GM19438 (cell line): Measurements from ENCODE around the gene SCAANT1.
A peak's percentile ranks its signal among the peaks of the same experiment; 100 is the strongest.

Source experiments
- ATAC-seq: cut with Tn5 transposase; IDR thresholded peaks from one replicate; pipeline ENCODE4 v1.9.1; 2021; ENCODE audit warnings: low read depth; ENCODE audit not compliant: unreplicated experiment

The SCAANT1 gene

GRCh38 chr3:63911873-63912767, at the start of gene SCAANT1:
Gene SCAANT1, minus strand, starts transcription at chr3:63912383.
- ATAC-seq: peak; percentile 75

GRCh38 chr3:63961891-63962290, 49.7 kb upstream of the SCAANT1 start:
- peak; percentile 80 for ATAC-seq

- ATAC-seq: no peak
Observed at GRCh38 chr3:63960048-63960711, 48.0 kb upstream of the SCAANT1 start.

GRCh38 chr3:63959146-63959545, 47.0 kb upstream of the SCAANT1 start:
- no peak for ATAC-seq

- no peak for ATAC-seq
Observed at GRCh38 chr3:63955830-63956545, 43.8 kb upstream of the SCAANT1 start.

- ATAC-seq: no peak
Observed at GRCh38 chr3:63955036-63955650, 43.0 kb upstream of the SCAANT1 start.

- ATAC-seq: no peak
Observed at GRCh38 chr3:63954182-63954581, 42.0 kb upstream of the SCAANT1 start.

DNA sequence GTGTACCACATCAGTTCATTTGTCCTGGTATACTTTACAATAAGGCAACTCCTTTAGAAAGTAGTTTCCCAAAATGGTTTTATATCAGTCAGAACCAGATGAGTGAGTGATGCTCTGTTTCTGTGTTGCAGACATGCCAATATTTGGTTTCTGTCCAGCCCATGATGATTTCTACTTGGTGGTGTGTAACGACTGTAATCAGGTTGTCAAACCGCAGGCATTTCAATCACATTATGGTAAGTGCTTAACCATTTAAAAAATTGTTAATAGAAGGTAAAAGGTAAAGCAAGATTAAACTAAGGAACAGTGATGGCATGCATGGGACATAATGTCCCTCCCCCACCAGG, 40.0 kb upstream of the SCAANT1 start:
- ATAC-seq: no peak

- peak; percentile 37 for ATAC-seq
Observed at GRCh38 chr3:63951492-63952247, 39.5 kb upstream of the SCAANT1 start.

DNA sequence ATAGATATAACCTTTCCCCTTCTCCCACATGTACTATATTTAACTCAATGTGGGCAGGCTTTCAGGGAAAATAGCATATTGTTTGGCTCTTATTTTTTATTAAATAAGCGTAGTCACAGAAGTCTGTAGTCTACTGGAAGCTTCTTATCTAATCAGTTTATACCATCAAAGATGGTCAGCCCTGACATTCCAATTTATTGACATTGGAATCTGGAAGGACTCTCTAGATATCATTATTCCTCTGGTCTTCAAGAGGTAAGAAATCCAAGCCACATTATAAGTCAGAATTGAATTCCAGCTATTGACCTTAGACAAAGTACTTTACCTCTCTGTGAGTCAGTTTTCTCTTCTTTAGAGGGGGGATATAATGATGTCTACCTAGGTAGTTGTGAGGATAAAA, 38.5 kb upstream of the SCAANT1 start:
- no peak for ATAC-seq

DNA sequence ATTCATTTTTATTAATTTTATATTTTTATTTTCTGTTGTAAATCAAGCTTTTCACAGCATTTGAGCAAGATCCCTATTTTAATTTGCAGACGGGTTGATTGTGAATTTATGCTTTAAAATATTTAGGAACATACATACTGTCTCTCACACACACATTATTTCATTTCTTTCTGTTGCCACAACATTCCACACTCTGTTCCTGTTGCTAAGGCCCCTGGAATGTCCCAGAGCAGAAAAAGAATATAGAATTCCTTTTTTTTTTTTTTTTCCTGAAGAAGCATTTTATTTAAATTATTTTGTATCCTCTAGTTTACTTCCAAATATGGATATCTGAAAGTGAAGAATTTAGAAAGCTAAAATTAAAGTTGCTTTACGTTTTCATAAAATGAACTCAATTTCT, 36.8 kb upstream of the SCAANT1 start:
- ATAC-seq: no peak

GRCh38 chr3:63947594-63947993, 35.4 kb upstream of the SCAANT1 start:
- no peak for ATAC-seq

GRCh38 chr3:63946753-63947152, 34.6 kb upstream of the SCAANT1 start:
- ATAC-seq: no peak

- ATAC-seq: no peak
Observed at GRCh38 chr3:63945558-63946096, 33.4 kb upstream of the SCAANT1 start.

GRCh38 chr3:63943678-63944077, 31.5 kb upstream of the SCAANT1 start:
- ATAC-seq: no peak

DNA sequence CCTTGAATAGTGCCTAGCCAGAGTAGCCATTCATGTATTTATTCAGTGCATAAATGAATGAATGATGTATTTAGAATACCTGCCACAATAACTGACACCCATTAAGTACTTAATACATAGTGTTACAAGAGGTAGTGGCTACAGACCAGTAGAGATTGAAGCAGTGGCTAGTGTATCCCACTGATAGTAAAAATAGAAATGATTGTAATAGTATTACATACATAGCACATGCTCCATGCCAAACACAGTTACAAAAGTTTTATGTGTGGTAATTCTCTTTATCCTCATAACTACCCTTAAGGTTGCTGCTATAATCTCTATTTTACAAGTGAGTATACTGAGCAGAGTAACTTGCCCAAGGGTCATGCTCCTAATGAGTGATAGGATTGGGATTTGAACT, 30.3 kb upstream of the SCAANT1 start:
- no peak for ATAC-seq

DNA sequence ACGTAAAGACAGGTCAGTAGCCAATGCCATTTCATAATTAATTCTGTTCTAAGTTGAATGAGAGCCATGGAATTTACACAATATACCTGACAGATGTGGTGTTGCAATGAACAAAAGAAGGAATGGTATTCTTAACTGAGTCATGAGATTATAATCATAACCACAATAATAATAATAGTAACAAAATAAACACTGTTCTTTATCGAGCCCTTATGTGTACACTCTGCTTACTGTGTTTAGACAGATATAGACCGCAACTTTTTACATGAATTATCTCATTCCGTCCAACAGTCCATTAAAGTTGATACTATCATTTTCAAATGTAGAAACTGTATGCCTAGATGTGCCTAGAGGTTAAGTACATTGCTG, 28.2 kb upstream of the SCAANT1 start:
- ATAC-seq: no peak

DNA sequence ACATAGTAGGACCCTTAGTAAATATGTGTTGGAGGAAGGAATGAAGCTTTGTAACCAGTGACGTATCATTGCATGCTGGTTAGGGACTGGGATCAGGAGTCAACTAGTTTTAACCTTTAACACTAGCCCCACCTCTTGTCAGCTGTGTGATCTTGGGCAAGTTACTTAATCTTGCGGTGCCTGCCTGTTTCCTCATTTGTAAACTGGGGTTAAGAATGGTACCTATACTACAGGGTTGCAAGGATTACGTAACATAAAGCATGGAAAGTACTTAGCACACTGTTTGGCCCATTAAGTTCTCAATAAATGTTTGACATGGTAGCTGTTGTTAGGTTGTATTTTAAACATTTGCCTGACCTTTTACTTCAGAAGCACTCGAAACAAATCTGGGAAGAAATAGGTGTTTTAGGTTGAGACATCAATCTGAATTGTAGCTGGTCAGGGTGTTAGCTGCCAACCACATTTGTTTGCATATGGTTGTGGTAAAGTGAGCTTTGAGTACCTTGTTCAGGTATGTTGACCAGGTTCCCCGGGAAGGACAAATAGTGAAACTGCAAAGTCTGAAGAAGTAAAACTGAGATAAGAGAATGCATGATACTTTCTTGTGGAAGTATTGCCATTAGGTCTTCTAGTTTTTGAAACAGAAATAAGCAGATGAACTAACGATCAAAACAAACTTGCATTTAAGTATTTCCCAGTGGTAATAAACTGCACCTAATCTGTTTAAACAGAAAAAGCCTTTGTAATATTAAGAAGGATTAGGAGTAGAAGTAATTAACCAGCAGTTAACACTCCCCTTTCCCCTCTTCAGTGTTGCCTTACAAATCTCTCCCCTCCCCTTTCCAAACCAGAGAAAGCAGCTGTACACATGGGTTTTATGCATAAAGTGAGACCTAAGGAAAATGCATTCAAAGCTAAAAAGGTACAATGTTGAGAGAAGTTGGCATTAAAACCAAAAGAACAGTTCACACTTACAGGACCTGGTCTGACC, 25.8 kb upstream of the SCAANT1 start:
- peak; percentile 70 for ATAC-seq

DNA sequence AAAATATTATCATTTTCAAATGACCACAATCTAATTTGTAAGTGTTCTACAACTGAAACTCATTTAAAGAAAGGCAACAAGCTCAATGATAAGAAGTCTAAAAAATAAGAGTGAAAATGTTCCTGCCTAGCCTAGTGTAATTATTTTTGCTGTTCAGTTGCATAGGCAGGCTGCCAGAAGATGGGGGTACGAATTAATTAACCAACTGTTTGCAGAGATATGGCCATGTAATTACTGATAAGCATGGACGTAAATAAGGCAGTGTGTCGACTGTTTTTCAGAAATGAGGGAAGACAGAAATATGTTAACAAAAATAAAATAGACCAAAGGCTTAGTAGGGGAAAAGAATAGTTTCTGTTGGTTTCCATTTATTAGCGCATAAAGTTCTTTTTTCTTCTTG, 24.7 kb upstream of the SCAANT1 start:
- ATAC-seq: no peak
